NCI-H146 treated with DMSO at 0.1 percent for 48 hours (cell line): ENCODE results near the gene APOC4.

Experiments
- DNase-seq: peaks from one replicate; lab custom pipeline; 2025; ENCODE audit not compliant: unreplicated experiment; lab: John Stamatoyannopoulos, UW

APOC4 gene

GRCh38 chr19:44992336-44993163 lies 50.5 kb downstream of the APOC4 start:
- DNase-seq, result no peak

GRCh38 chr19:44993526-44993925 lies 51.5 kb downstream of the APOC4 start:
- DNase-seq, result no peak

DNA sequence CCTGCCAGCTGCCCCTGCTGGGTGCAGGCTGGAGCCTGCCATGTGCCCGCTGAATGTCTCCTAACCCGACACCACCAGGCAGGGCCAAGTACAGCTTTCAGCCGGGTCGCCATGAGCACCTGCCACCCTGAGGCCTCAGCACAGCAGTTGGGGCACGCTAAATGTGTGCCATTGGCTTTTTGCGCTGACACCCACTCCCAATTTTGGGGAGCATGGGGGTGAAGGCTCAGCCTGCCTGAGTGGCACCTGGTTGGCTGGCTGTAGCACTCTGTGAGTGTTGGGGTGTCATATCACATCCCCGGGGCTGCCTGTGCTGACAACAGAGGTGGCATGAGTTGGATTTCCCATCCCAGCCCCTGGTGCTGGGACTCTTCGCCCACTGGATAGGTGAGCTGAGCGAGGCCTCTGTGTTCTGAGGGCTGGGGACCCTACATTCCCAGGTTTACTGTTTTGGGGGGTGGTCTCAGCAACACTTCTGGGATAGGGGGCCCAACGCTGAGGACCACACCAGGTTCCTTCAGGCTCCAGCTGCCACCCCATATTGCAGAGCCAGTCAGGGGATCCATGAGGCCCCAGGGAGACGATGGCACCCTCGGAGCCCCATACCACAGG lies 52.0 kb downstream of the APOC4 start:
- DNase-seq, result no peak
